ENCODE measurements around the gene TSPAN18. TPM values are rescaled to one million over a fixed set of nuclear protein-coding genes. Genes with fewer than 3 reads are reported as not detected.

The TSPAN18 gene
- total RNA-seq, 4 donors from 2014 or later: 2.1 to 9.1 (median 2.5) TPM

- in situ Hi-C loops (cut with MboI; ENCODE audit: low sequenced_read_pairs in 4 of 4): no loop called here
- H3K4me1 ChIP-seq: peaks cover 15 to 16% of the 10 kb centered on the region in 2 donors
- H3K36me3 ChIP-seq: no peaks in the 10 kb centered on the region
- peaks cover 0 to 4% (median 0%) of the 10 kb centered on the region in 3 donors for H3K9me3 ChIP-seq
- H3K27me3 ChIP-seq: no peaks in the 10 kb centered on the region
- no peak overlapping the region for H3K4me3 ChIP-seq
- H3K27ac ChIP-seq: no peak overlapping the region
- TF ChIP-seq CTCF (IDR thresholded peaks at IDR 0.05 in 4 of 5, conservative IDR thresholded peaks at IDR 0.05 in 1 of 5) (no peak), POLR2A (IDR thresholded peaks at IDR 0.05) (no peak)
- no peak for DNase-seq
- intact Hi-C loops (cut with DNase I; ENCODE audit: low total_unique reads): no loop called here
- no peak for ATAC-seq
Measured at GRCh38 chr11:44765026-44765595, 38.3 kb downstream of the TSPAN18 start.

GRCh38 chr11:44765676-44766075 is 38.9 kb downstream of the TSPAN18 start:
- Histone ChIP-seq H3K27ac (peak overlapping the region; percentile 47 to 67 (median 54)), H3K36me3 (no peaks in the 10 kb centered on the region), H3K9me3 (peaks cover 0 to 4% (median 0%) of the 10 kb centered on the region in 3 donors), H3K4me3 (no peak overlapping the region), H3K4me1 (peaks cover 12% of the 10 kb centered on the region in 2 donors), H3K27me3 (no peaks in the 10 kb centered on the region)
- no peak for DNase-seq
- intact Hi-C loops (cut with DNase I; ENCODE audit: low total_unique reads) (no loop called here), in situ Hi-C loops (cut with MboI; ENCODE audit: low sequenced_read_pairs in 4 of 4) (no loop called here)
- no peak for TF ChIP-seq CTCF (IDR thresholded peaks at IDR 0.05 in 4 of 5, conservative IDR thresholded peaks at IDR 0.05 in 1 of 5)
- no peak for ATAC-seq

GRCh38 chr11:44766112-44766971 is 39.6 kb downstream of the TSPAN18 start:
- no peak for TF ChIP-seq POLR2A (IDR thresholded peaks at IDR 0.05)
- TF ChIP-seq CTCF (IDR thresholded peaks at IDR 0.05 in 4 of 5, conservative IDR thresholded peaks at IDR 0.05 in 1 of 5): no peak
- intact Hi-C loops (cut with DNase I; ENCODE audit: low total_unique reads): no loop called here
- Histone ChIP-seq H3K4me1 (peaks cover 5 to 6% of the 10 kb centered on the region in 2 donors), H3K9me3 (peaks cover 0 to 4% (median 0%) of the 10 kb centered on the region in 3 donors), H3K27ac (peak overlapping the region; percentile 47 to 67 (median 54)), H3K36me3 (no peaks in the 10 kb centered on the region), H3K4me3 (no peak overlapping the region), H3K27me3 (no peaks in the 10 kb centered on the region)
- ATAC-seq: peak; percentile 58 to 67
- no peak for DNase-seq
- in situ Hi-C loops (cut with MboI; ENCODE audit: low sequenced_read_pairs in 4 of 4): no loop called here

- intact Hi-C loops (cut with DNase I; ENCODE audit: low total_unique reads): no loop called here
- peaks cover 4% of the 10 kb centered on the region in 2 donors for H3K4me1 ChIP-seq
Measured at GRCh38 chr11:44766972-44767278, 40.2 kb downstream of the TSPAN18 start.

More at GRCh38 chr11:44766972-44767278, 40.2 kb downstream of the TSPAN18 start:
- in situ Hi-C loops (cut with MboI; ENCODE audit: low sequenced_read_pairs in 4 of 4): no loop called here
- Histone ChIP-seq H3K27me3 (no peaks in the 10 kb centered on the region), H3K9me3 (peaks cover 0 to 4% (median 0%) of the 10 kb centered on the region in 3 donors), H3K4me3 (no peak overlapping the region), H3K36me3 (no peaks in the 10 kb centered on the region), H3K27ac (peak overlapping the region in 2 of 4 donors; percentile 47 to 67)
- TF ChIP-seq CTCF (IDR thresholded peaks at IDR 0.05 in 4 of 5, conservative IDR thresholded peaks at IDR 0.05 in 1 of 5) (no peak), POLR2A (IDR thresholded peaks at IDR 0.05) (no peak)
- DNase-seq (no peak), ATAC-seq (no peak)

Data from gastrocnemius medialis (tissue), 4 donors.